Fibroblast of lung (primary cell): Measurements from ENCODE around the gene GPR149.

ENCODE experiments used
- CTCF ChIP-seq, 2 donors: IDR thresholded peaks in 1 of 2; conservative IDR thresholded peaks in 1 of 2; 1 replicate in 1 of 2; 2 replicates in 1 of 2; pipeline ENCODE4 v1.5.1; 2011 to 2012; ENCODE audit warnings: low read length in 2 of 2, control low read depth in 1 of 2, inconsistent platforms in 1 of 2, low read depth in 1 of 2, mild to moderate bottlenecking in 1 of 2
- EZH2 ChIP-seq: IDR thresholded peaks from 2 replicates; pipeline ENCODE4 v1.5.1; 2012; ENCODE audit warnings: low read length, control low read depth, mild to moderate bottlenecking; ENCODE audit errors: missing control alignments

DNA sequence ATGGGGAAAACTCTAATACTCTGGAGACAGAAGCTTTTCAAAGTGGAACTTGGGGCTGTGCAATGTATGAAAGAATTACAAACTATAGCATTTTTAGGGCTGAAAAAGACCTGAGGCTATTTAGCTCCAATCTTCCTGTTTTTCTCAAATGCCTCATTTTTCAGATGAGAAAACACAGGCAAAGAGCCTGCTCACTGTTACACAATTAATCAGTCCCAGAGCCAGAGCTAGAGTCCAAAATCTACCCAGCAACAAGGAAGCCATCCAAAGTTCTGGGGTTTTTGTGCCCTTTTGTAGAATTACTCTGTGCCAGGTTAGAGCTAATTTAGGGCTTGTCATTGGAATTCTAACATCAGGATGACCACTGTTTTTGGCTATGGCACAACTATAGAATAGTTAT, 45.5 kb downstream of the GPR149 start:
- TF ChIP-seq CTCF (conservative IDR thresholded peaks at IDR 0.05 in 1 of 2, IDR thresholded peaks at IDR 0.05 in 1 of 2; ENCODE audit: low read depth in 1 of 2, low read length in 2 of 2) (no peak), EZH2 (no peak)
